ENCODE data around the gene STK11IP. TPM values are rescaled to one million over a fixed set of nuclear protein-coding genes. Genes with fewer than 3 reads are reported as not detected.

The STK11IP gene
- total and polyA plus RNA-seq, 3 donors from 2014 or later: 81.9 to 134 (median 130) TPM

GRCh38 chr2:219627103-219628100, 29.7 kb downstream of the STK11IP start, which contains the start of gene SLC4A3:
TSS of gene SLC4A3 (plus strand) at chr2:219627630. CDS start at chr2:219627993, 363 bp downstream.
- H3K27me3 ChIP-seq: no peaks in the 10 kb centered on the region
- 1 to 9% methylated on average over 11 to 78 of the region's 103 CpGs for WGBS, 2 donors
- intact Hi-C loops (cut with DNase I; ENCODE audit: low total_unique reads): no loop called here
- H3K36me3 ChIP-seq (ENCODE audit: low read depth, missing control alignments): no peaks in the 10 kb centered on the region
- peaks cover 36% of the 10 kb centered on the region for H3K4me1 ChIP-seq
- H3K9me3 ChIP-seq: no peaks in the 10 kb centered on the region
- DNase-seq: no peak
- peak within 1 kb of the TSS; percentile 64 to 76 for H3K4me3 ChIP-seq
- peak within 1 kb of the TSS; percentile 74 to 90 for H3K27ac ChIP-seq
- TF ChIP-seq CTCF (IDR thresholded peaks at IDR 0.05) (no peak), POLR2A (IDR thresholded peaks at IDR 0.05) (no peak)

- peak overlapping the region; percentile 64 to 76 for H3K4me3 ChIP-seq
- H3K27ac ChIP-seq: peak overlapping the region; percentile 74 to 90
- no peaks in the 10 kb centered on the region for H3K27me3 ChIP-seq
- WGBS, 2 donors: 69 to 76% methylated on average over 20 to 26 of the region's 26 CpGs
- peaks cover 36% of the 10 kb centered on the region for H3K4me1 ChIP-seq
- no peaks in the 10 kb centered on the region for H3K36me3 ChIP-seq (ENCODE audit: low read depth, missing control alignments)
- no peak for DNase-seq
- TF ChIP-seq POLR2A (IDR thresholded peaks at IDR 0.05) (no peak), CTCF (IDR thresholded peaks at IDR 0.05) (no peak)
- H3K9me3 ChIP-seq: no peaks in the 10 kb centered on the region
- intact Hi-C loops (cut with DNase I; ENCODE audit: low total_unique reads): no loop called here
These were observed 30.8 kb downstream of the STK11IP start for GRCh38 chr2:219628235-219628985.

DNA sequence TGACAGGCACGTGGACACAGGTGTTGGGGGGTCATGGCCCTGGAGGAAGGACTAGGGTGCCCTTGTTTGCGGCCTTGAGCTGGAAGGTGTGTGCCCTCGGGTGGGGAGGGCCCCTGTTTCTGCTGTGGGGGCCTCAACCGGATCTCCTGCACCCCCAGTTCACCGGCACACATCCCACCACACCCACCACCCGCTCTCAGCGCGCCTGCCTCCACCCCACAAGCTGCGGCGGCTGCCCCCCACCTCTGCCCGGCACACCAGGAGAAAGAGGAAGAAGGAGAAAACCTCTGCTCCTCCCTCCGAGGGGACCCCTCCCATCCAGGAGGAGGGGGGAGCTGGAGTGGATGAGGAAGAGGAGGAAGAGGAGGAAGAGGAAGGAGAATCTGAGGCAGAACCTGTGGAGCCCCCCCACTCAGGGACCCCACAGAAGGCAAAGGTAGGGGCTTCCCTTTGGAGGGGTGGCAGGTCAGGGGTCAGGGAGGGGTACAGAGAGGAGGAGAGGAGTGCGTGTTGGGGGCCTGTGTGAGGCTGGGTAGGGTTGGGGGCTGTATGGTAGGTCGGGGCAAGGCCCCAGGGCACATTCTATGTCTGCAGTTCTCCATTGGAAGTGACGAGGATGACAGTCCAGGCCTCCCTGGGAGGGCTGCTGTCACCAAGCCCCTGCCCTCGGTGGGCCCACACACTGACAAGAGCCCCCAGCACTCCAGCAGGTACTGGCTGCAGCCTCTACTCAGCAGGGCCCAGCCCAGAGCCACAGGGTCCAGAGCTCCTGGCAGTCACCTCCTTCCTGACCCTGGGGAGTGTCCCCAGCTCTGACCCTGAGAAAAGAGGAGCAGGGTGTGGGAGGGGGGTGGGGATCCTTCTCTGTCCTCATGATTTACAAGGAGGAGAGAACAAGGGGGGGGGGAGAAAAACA, 31.6 kb downstream of the STK11IP start:
- no peaks in the 10 kb centered on the region for H3K36me3 ChIP-seq (ENCODE audit: low read depth, missing control alignments)
- peak; percentile 10 for DNase-seq
- intact Hi-C loops (cut with DNase I; ENCODE audit: low total_unique reads): no loop called here

More for the DNA sequence above, 31.6 kb downstream of the STK11IP start:
- Histone ChIP-seq H3K27ac (no peak overlapping the region), H3K4me1 (peaks cover 36% of the 10 kb centered on the region), H3K27me3 (no peaks in the 10 kb centered on the region), H3K9me3 (no peaks in the 10 kb centered on the region), H3K4me3 (no peak overlapping the region)
- TF ChIP-seq POLR2A (IDR thresholded peaks at IDR 0.05) (no peak), CTCF (IDR thresholded peaks at IDR 0.05) (no peak)
- 51 to 69% methylated on average over 14 to 16 of the region's 16 CpGs for WGBS, 2 donors
